ENCODE data around the gene MIEF2.

DNA sequence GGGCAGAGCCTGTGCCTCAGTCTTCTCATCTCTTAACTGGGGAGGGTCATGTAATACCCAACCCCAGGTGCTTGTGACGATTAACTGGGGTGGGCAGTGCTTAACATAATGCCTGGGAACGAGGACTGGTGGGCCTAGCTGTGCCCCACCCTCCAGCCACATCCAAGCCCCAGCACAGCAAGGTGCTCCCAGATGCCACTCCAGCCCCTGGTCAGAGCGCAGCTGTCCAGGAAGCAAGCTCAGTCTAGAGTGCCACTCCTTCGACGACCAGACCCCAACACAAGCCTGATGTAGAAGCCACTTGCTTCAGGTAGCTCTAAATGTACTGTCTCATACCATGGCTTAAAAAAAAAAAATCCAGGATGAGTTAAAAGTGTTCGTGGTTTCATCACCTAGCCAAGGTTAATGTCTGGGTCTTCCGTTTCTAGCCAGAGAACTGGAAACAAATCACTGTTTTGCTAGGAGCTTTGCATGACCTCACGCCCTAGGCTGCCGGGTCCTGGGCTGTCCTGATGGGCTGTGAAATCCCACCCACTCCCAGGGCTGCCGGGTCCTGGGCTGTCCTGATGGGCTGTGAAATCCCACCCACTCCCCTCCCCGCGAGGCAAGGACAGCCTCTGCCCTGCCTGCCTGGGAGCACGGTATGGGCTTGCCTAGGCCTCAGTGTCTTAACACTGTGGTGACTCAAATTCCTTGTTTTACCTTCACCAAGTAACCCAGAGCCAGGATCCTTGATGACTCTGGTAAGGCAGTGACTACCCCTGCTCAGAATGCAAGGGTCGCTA, 7.7 kb downstream of the MIEF2 start:
- TF ChIP-seq POLR2A (IDR thresholded peaks at IDR 0.05), result no peak
- TF ChIP-seq, protein P1, sequence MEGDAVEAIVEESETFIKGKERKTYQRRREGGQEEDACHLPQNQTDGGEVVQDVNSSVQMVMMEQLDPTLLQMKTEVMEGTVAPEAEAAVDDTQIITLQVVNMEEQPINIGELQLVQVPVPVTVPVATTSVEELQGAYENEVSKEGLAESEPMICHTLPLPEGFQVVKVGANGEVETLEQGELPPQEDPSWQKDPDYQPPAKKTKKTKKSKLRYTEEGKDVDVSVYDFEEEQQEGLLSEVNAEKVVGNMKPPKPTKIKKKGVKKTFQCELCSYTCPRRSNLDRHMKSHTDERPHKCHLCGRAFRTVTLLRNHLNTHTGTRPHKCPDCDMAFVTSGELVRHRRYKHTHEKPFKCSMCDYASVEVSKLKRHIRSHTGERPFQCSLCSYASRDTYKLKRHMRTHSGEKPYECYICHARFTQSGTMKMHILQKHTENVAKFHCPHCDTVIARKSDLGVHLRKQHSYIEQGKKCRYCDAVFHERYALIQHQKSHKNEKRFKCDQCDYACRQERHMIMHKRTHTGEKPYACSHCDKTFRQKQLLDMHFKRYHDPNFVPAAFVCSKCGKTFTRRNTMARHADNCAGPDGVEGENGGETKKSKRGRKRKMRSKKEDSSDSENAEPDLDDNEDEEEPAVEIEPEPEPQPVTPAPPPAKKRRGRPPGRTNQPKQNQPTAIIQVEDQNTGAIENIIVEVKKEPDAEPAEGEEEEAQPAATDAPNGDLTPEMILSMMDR (IDR thresholded peaks at IDR 0.05), result no peak
